Measurements from ENCODE around the gene ZFPL1. TPM values are rescaled to one million over a fixed set of nuclear protein-coding genes. Genes with fewer than 3 reads are reported as not detected.

Gene ZFPL1
- total and polyA plus RNA-seq, 2 donors (not counting 3 experiments of a cell fraction or from before 2014, with no cell fraction given) = 37.6 to 139 TPM

DNA sequence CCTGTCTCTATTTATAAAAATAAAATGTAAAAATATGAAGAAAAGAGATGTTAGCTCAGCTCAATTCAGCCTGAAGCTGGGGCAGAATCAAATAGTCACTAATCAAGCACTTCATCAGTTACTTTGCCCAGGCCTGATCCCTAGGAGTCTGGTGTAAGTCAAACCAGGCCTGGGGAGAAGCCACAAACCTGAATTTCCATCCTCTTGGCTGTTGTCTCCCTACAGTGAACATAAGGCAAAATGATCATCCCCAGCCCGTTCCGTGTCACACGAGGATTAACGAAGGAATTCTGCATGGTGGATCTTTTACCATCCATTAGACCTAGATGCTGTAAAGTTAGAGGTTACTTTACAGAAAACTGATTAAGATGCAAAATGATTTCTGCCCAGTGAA is 19.2 kb upstream of the ZFPL1 start:
- Histone ChIP-seq H3K36me3 (ENCODE audit: control insufficient read depth in 2 of 2, extremely low read depth in 1 of 2, insufficient read depth in 2 of 2, low read length in 2 of 2) (no peaks in the 10 kb centered on the region), H3K27ac (ENCODE audit: insufficient read depth, low read depth, low read length) (no peak overlapping the region), H3K79me2 (ENCODE audit: control insufficient read depth, insufficient read depth, low read length) (no peaks in the 10 kb centered on the region), H3K27me3 (ENCODE audit: control insufficient read depth in 2 of 2, insufficient read depth in 2 of 2, low read length in 2 of 2) (no peaks in the 10 kb centered on the region), H3K9me3 (replicated peaks; ENCODE audit: control insufficient read depth, insufficient read depth, low read length) (no peaks in the 10 kb centered on the region), H2AFZ (ENCODE audit: low read depth, low read length) (no peak overlapping the region), H4K20me1 (replicated peaks; ENCODE audit: control insufficient read depth, extremely low read depth, insufficient read depth, low read length) (no peaks in the 10 kb centered on the region), H3K4me2 (ENCODE audit: insufficient read depth, low read length) (no peak overlapping the region), H3K9ac (replicated peaks; ENCODE audit: extremely low read depth, insufficient read depth, low read length) (no peak overlapping the region), H3K4me1 (ENCODE audit: control insufficient read depth, extremely low read depth, insufficient read depth, low read length) (no peaks in the 10 kb centered on the region), H3K9me1 (replicated peaks; ENCODE audit: control insufficient read depth, extremely low read depth, insufficient read depth, low read length) (no peaks in the 10 kb centered on the region), H3K4me3 (replicated peaks in 1 of 3; ENCODE audit: insufficient read depth in 1 of 3, low read depth in 1 of 3, low read length in 3 of 3) (no peak overlapping the region)
- TF ChIP-seq GATA2 (IDR thresholded peaks at IDR 0.05; ENCODE audit: insufficient read depth, insufficient read length, low read depth, low read length) = no peak
- no peak for TF ChIP-seq POLR2AphosphoS5 (IDR thresholded peaks at IDR 0.05; ENCODE audit: insufficient read depth, low read depth, low read length)
- no peak for TF ChIP-seq EZH2 (IDR thresholded peaks at IDR 0.05; ENCODE audit: borderline replicate concordance, low read depth, low read length, severe bottlenecking)
- TF ChIP-seq, protein P1, sequence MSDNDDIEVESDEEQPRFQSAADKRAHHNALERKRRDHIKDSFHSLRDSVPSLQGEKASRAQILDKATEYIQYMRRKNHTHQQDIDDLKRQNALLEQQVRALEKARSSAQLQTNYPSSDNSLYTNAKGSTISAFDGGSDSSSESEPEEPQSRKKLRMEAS (IDR thresholded peaks at IDR 0.05; ENCODE audit: insufficient read depth, insufficient read length) = no peak
- TF ChIP-seq POLR2A (IDR thresholded peaks at IDR 0.05; ENCODE audit: low read depth, low read length) = no peak
- TF ChIP-seq, protein P2, sequence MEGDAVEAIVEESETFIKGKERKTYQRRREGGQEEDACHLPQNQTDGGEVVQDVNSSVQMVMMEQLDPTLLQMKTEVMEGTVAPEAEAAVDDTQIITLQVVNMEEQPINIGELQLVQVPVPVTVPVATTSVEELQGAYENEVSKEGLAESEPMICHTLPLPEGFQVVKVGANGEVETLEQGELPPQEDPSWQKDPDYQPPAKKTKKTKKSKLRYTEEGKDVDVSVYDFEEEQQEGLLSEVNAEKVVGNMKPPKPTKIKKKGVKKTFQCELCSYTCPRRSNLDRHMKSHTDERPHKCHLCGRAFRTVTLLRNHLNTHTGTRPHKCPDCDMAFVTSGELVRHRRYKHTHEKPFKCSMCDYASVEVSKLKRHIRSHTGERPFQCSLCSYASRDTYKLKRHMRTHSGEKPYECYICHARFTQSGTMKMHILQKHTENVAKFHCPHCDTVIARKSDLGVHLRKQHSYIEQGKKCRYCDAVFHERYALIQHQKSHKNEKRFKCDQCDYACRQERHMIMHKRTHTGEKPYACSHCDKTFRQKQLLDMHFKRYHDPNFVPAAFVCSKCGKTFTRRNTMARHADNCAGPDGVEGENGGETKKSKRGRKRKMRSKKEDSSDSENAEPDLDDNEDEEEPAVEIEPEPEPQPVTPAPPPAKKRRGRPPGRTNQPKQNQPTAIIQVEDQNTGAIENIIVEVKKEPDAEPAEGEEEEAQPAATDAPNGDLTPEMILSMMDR (IDR thresholded peaks at IDR 0.05; ENCODE audit: extremely low read depth in 1 of 2, insufficient read depth in 1 of 2, low read depth in 1 of 2, low read length in 2 of 2) = no peak
- TF ChIP-seq FOS (IDR thresholded peaks at IDR 0.05; ENCODE audit: borderline replicate concordance, insufficient read depth, low read length) = no peak
- TF ChIP-seq JUN (IDR thresholded peaks at IDR 0.05; ENCODE audit: borderline replicate concordance, insufficient read depth, insufficient read length, low read depth) = no peak
- intact Hi-C loops (cut with micrococcal nuclease) (no loop called here), dilution Hi-C loops (cut with MboI; ENCODE audit: extremely low pct_ligation_motif_present, low sequenced_read_pairs) (no loop called here)
- FAIRE-seq (no peak), DNase-seq (ENCODE audit: low read depth, low spot score) (no peak)
- POLR2A ChIA-PET = interaction anchor here (0.7 kb wide), 1 partner anchor 276 kb away, joined by 4 read pairs; no protein-coding TSS in a partner anchor
- CTCF ChIA-PET = interaction anchor here (1.0 to 1.3 kb wide), 2 partner anchors 8 to 18 kb away, joined by 3 read pairs; no protein-coding TSS in a partner anchor
- BruUV-seq (replicated peaks) = no TSS peak

Measured in endothelial cell of umbilical vein (primary cell).